Lung (tissue), 12 donors: ENCODE measurements around the gene GRK3. TPM values are rescaled to one million over a fixed set of nuclear protein-coding genes. Genes with fewer than 3 reads are reported as not detected.

ENCODE experiments used
- ATAC-seq: fragments of 200-7000 bp; cut with Tn5 transposase; one replicate; pipeline ENCODE4 v1.9.1; 2020; ENCODE audit warnings: moderate number of reproducible peaks; ENCODE audit not compliant: insufficient read depth, low FRiP score
- DNase-seq, 3 donors: peaks; one replicate each; pipeline ENCODE4 v3.0.0-alpha.2; 2013 to 2017
- H3K27ac ChIP-seq, 2 donors: one replicate each; pipeline ENCODE4 v1.5.1; 2013; ENCODE audit warnings: mild to moderate bottlenecking in 2 of 2, moderate library complexity in 2 of 2, control low read depth in 1 of 2, inconsistent platforms in 1 of 2, low read depth in 1 of 2, low read length in 1 of 2
- H3K27me3 ChIP-seq, 3 donors: one replicate each; pipeline ENCODE4 v1.5.1; 2013; ENCODE audit warnings: low read length in 2 of 3; ENCODE audit not compliant: control insufficient read depth in 3 of 3, insufficient read depth in 3 of 3
- H3K36me3 ChIP-seq, 4 donors: one replicate each; pipeline ENCODE4 v1.5.1; 2013; ENCODE audit warnings: low read length in 4 of 4, mild to moderate bottlenecking in 1 of 4, moderate library complexity in 1 of 4; ENCODE audit not compliant: control insufficient read depth in 4 of 4, insufficient read depth in 4 of 4
- H3K4me1 ChIP-seq, 5 donors: one replicate each; pipeline ENCODE4 v1.5.1; 2013; ENCODE audit warnings: low read length in 5 of 5, mild to moderate bottlenecking in 2 of 5, moderate library complexity in 1 of 5; ENCODE audit not compliant: control insufficient read depth in 5 of 5, insufficient read depth in 5 of 5
- H3K4me3 ChIP-seq: one replicate; pipeline ENCODE4 v1.5.1; 2013; ENCODE audit warnings: mild to moderate bottlenecking, control low read depth, moderate library complexity
- H3K9ac ChIP-seq, 2 donors: one replicate each; pipeline ENCODE4 v1.5.1; 2013; ENCODE audit warnings: low read length in 2 of 2, control low read depth in 1 of 2; ENCODE audit not compliant: insufficient read depth in 1 of 2
- H3K9me3 ChIP-seq, 4 donors: one replicate each; pipeline ENCODE4 v1.5.1; 2013; ENCODE audit warnings: low read length in 3 of 4, mild to moderate bottlenecking in 1 of 4, moderate library complexity in 1 of 4; ENCODE audit not compliant: control insufficient read depth in 4 of 4, insufficient read depth in 3 of 4
- WGBS, 2 donors: extraction: QIAGEN DNeasy Blood & Tissue Kit; methylation state at CpG; one replicate each; pipeline ENCODE4 v1.1.7; 2013; 5-methylcytosine and 5-hydroxymethylcytosine counted together
- polyA plus RNA-seq, 2 donors: library from polyadenylated mRNA; stranded (reverse); fragments of 200-250 nt; gene quantifications; one replicate each; pipeline ENCODE4 v1.2.1, GENCODE V29; 2013
- total RNA-seq, 2 donors: library from RNA; depleted of rRNA in 1 of 2; stranded (reverse); fragments of >200 nt in 1 of 2; gene quantifications; one replicate each; pipeline ENCODE4 v1.2.1, GENCODE V29; 2014 to 2021
- TF ChIP-seq, protein P1 (sequence below): IDR thresholded peaks from 2 replicates; pipeline ENCODE4 v1.5.1; 2012; ENCODE audit warnings: mild to moderate bottlenecking; ENCODE audit errors: control extremely low read depth, extremely low read depth
- donor health status: control.
- donor health status: control.
- donor health status: Bipolar disorder and iron deficiency.
- donor health status: healthy.
- donor health status: DM: yes; HTN: yes; CAD: no.

Gene GRK3
- total and polyA plus RNA-seq, 4 donors: 5.0 to 27.3 (median 18.0) TPM

DNA sequence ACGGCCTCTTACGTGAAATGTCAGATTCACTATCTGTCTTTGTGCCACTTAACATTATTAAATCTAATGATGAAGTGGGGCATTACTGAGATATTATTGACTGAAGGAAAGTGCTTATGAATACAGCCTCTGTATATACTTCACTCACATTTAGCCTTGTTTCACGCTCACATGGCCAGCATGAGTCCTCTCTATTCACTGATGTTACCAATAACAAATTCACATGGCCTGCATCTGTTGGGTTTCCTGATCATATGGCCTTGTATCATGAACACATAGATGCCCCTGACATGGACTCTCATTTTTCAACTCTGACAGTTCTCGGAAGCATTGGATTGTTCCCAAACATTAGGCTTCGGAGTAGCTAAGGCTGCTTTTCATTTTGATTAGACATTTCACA is 109.2 kb downstream of the GRK3 start:
- TF ChIP-seq, protein P1, sequence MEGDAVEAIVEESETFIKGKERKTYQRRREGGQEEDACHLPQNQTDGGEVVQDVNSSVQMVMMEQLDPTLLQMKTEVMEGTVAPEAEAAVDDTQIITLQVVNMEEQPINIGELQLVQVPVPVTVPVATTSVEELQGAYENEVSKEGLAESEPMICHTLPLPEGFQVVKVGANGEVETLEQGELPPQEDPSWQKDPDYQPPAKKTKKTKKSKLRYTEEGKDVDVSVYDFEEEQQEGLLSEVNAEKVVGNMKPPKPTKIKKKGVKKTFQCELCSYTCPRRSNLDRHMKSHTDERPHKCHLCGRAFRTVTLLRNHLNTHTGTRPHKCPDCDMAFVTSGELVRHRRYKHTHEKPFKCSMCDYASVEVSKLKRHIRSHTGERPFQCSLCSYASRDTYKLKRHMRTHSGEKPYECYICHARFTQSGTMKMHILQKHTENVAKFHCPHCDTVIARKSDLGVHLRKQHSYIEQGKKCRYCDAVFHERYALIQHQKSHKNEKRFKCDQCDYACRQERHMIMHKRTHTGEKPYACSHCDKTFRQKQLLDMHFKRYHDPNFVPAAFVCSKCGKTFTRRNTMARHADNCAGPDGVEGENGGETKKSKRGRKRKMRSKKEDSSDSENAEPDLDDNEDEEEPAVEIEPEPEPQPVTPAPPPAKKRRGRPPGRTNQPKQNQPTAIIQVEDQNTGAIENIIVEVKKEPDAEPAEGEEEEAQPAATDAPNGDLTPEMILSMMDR: no peak
- 90 to 96% methylated on average over 5 of the region's 5 CpGs for WGBS, 2 donors
- H3K27ac ChIP-seq: no peak overlapping the region
- H3K9ac ChIP-seq: no peak overlapping the region
- H3K36me3 ChIP-seq: peaks cover 0 to 13% (median 2%) of the 10 kb centered on the region in 4 donors
- DNase-seq (no peak), ATAC-seq (no peak)
- H3K9me3 ChIP-seq: no peaks in the 10 kb centered on the region
- H3K4me1 ChIP-seq: peaks cover 0 to 40% (median 7%) of the 10 kb centered on the region in 5 donors
- H3K4me3 ChIP-seq: no peak overlapping the region
- no peaks in the 10 kb centered on the region for H3K27me3 ChIP-seq

DNA sequence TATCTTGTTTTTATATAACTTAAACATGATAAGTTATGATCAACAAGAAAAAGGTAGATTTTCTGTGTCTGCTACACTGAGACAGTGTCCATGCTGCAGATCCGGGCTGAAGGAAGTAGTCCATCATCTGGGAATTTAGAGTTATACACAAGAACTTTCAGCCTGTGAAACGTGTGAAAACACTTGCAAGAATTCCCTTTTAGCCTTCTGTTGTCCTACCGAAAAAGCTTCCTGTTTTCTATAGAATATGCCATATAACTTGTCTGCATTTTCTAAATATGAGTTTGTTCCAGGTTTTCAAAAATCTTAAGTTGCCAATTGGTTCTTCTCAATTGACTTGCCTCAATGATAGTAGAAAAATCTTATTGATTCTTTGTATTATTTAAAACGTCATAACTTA is 113.2 kb downstream of the GRK3 start:
- Histone ChIP-seq H3K4me1 (peaks cover 0 to 30% (median under 1%) of the 10 kb centered on the region in 5 donors), H3K4me3 (no peak overlapping the region), H3K9ac (no peak overlapping the region), H3K36me3 (peaks cover 0 to 18% (median 2%) of the 10 kb centered on the region in 4 donors), H3K27me3 (no peaks in the 10 kb centered on the region), H3K9me3 (no peaks in the 10 kb centered on the region), H3K27ac (no peak overlapping the region)
- ATAC-seq (no peak), DNase-seq (no peak)
- 76 to 82% methylated on average over 4 of the region's 4 CpGs for WGBS, 2 donors
- TF ChIP-seq, protein P1: no peak

DNA sequence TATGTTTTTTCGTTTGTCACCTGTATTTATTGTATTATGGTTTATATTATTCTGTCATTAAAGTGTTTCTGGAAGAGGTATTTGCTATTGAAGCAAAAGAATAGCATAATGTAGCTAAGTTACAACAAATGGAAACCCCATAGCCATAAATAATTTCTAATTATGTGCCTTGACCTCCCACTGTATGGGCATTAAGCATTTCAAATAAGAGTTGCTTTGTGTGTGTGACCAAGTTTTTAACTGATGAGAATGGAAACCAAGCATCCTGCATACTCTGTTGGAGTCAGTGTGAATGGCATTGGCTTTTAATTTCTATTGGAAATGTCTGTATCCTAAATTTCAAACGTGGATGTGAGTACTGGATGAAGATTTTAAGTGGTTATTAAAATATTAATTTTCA is 115.6 kb downstream of the GRK3 start:
- Histone ChIP-seq H3K27ac (no peak overlapping the region), H3K4me3 (no peak overlapping the region), H3K9me3 (no peaks in the 10 kb centered on the region), H3K36me3 (peaks cover 0 to 11% (median under 1%) of the 10 kb centered on the region in 4 donors), H3K9ac (no peak overlapping the region), H3K27me3 (no peaks in the 10 kb centered on the region), H3K4me1 (peaks cover 0 to 25% (median 4%) of the 10 kb centered on the region in 5 donors)
- TF ChIP-seq, protein P1: no peak
- 77 to 83% methylated on average over 2 of the region's 2 CpGs for WGBS, 2 donors
- no peak for ATAC-seq
- no peak for DNase-seq

DNA sequence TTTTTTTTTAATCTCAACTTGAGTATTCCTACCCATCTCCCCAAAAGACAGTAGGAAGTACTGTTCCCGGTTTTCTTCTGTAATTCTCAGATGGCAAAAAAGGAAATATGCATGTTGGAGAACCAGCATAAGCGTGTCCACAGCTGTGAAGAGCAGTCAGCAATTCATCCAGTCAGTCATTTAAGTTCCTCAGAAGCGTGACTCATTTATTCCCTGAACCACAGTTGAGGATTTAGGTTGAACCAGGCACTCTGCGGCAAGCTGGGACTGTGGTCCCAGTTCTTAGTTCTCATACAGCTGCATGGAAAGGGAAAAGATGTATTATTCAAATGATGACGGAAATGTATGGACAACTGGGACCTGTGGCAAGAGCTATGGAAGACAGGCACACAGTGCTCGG is 116.5 kb downstream of the GRK3 start:
- H3K9ac ChIP-seq: no peak overlapping the region
- peaks cover 0 to 7% (median under 1%) of the 10 kb centered on the region in 4 donors for H3K36me3 ChIP-seq
- WGBS, 2 donors: 87 to 88% methylated on average over 6 of the region's 6 CpGs
- no peaks in the 10 kb centered on the region for H3K27me3 ChIP-seq
- no peak for DNase-seq
- ATAC-seq: no peak
- TF ChIP-seq, protein P1: no peak
- H3K27ac ChIP-seq: peak overlapping the region in 1 of 2 donors; percentile 7
- H3K9me3 ChIP-seq: no peaks in the 10 kb centered on the region
- peaks cover 0 to 25% (median 6%) of the 10 kb centered on the region in 5 donors for H3K4me1 ChIP-seq
- no peak overlapping the region for H3K4me3 ChIP-seq
